Stomach (tissue), 4 donors: ENCODE results near the gene RERG.

ENCODE experiments used
- EP300 ChIP-seq: sonication (generic); formaldehyde crosslinking; IDR thresholded peaks from one replicate; pipeline ENCODE4 v1.6.1; 2017; ENCODE audit warnings: antibody characterized with exemption
- POLR2A ChIP-seq, 4 donors: fragments of 450-650 bp; IDR thresholded peaks; one replicate each; pipeline ENCODE4 v1.6.1; 2016; ENCODE audit warnings: antibody characterized with exemption in 4 of 4, control low read depth in 2 of 4, mild to moderate bottlenecking in 1 of 4, moderate library complexity in 1 of 4
- TF ChIP-seq, protein P1 (sequence below), 7 experiments: fragments of 450-650 bp in 4 of 7; fragments of 200-600 bp in 3 of 7; sonication (generic) in 3 of 7; IDR thresholded peaks; one replicate each; pipeline ENCODE4 v1.5.1; 2016 to 2019; ENCODE audit warnings: antibody characterized with exemption in 7 of 7, control low read depth in 2 of 7, mild to moderate bottlenecking in 1 of 7

DNA sequence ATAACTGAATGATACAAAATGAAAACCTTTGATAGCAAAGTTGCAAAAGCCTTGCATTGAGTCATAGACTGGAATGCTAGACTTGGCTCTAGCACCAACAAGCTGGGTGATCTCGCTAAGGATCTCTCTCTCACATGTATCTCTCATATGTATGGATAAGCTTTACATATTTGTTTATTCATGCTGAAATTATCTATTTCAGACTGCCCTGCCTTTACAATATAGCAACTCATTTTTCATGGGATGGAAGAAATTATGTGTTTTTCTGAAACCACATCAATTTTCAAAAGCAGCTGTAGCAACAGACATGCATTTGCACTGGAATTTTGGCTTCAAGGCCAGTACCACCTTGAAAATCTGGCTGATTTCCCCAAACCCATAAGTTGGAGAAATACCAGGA, 11.4 kb downstream of the RERG start:
- no peak for TF ChIP-seq EP300
- TF ChIP-seq, protein P1, sequence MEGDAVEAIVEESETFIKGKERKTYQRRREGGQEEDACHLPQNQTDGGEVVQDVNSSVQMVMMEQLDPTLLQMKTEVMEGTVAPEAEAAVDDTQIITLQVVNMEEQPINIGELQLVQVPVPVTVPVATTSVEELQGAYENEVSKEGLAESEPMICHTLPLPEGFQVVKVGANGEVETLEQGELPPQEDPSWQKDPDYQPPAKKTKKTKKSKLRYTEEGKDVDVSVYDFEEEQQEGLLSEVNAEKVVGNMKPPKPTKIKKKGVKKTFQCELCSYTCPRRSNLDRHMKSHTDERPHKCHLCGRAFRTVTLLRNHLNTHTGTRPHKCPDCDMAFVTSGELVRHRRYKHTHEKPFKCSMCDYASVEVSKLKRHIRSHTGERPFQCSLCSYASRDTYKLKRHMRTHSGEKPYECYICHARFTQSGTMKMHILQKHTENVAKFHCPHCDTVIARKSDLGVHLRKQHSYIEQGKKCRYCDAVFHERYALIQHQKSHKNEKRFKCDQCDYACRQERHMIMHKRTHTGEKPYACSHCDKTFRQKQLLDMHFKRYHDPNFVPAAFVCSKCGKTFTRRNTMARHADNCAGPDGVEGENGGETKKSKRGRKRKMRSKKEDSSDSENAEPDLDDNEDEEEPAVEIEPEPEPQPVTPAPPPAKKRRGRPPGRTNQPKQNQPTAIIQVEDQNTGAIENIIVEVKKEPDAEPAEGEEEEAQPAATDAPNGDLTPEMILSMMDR (IDR thresholded peaks at IDR 0.05) = no peak
- no peak for TF ChIP-seq POLR2A (IDR thresholded peaks at IDR 0.05)
